Right lobe of liver (tissue), 4 donors: ENCODE results near the gene CALR.

ENCODE experiments used
- CTCF ChIP-seq, 4 donors: fragments of 200-600 bp in 3 of 4; fragments of 450-650 bp in 1 of 4; IDR thresholded peaks; one replicate each; pipeline versions ENCODE4 v1.5.1 to v1.8.0; 2016 to 2022; ENCODE audit warnings: antibody characterized with exemption in 4 of 4, mild to moderate bottlenecking in 2 of 4
- POLR2A ChIP-seq: fragments of 450-650 bp; IDR thresholded peaks from one replicate; pipeline ENCODE4 v1.6.1; 2017; ENCODE audit warnings: antibody characterized with exemption, mild to moderate bottlenecking
- donor health status: DM: no; HTN: no; CAD: no.
- donor health status: DM: no; HTN: no; CAD: no.
- donor health status: DM: no; HTN: yes; CAD: no.

DNA sequence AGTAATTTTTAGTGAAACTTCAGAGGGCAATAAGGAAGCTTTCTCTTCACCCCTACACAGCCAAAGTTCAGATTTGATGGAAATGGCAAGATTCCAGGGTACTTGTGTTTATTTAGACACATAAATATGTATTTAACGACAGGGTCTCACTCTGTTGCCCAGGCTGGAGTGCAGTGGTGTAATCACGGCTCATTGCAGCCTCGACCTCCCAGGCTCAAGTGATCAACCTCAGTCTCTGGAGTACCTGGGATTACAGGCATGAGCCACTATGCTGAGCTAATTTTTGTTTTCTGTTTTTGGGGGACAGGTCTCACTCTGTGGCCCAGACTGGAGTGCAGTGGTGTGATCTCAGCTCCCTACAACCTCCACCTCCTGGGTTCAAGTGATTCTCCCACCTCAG, 17.4 kb upstream of the CALR start:
- TF ChIP-seq POLR2A (no peak), CTCF (IDR thresholded peaks at IDR 0.05) (no peak)
